Measurements from ENCODE around the gene MEX3D.

DNA sequence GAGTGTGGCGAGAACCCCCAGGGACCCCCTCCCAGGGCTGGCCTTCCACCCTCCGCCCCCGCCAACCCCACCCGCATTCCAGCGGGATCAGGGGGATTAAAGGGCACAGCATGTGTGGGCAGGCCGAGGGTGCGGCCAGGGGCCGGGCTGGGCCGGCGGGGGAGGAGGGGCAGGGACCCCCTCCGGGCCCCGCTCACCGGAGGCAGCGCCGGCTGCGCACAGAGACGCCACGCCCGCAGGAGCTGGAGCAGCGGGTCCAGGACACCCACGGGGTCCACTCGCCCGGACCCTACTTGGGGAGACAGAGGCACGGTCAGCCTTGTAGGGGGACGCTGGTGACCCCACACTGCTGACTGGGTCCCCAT lies 57.7 kb downstream of the MEX3D start:
- TF ChIP-seq, protein P1, sequence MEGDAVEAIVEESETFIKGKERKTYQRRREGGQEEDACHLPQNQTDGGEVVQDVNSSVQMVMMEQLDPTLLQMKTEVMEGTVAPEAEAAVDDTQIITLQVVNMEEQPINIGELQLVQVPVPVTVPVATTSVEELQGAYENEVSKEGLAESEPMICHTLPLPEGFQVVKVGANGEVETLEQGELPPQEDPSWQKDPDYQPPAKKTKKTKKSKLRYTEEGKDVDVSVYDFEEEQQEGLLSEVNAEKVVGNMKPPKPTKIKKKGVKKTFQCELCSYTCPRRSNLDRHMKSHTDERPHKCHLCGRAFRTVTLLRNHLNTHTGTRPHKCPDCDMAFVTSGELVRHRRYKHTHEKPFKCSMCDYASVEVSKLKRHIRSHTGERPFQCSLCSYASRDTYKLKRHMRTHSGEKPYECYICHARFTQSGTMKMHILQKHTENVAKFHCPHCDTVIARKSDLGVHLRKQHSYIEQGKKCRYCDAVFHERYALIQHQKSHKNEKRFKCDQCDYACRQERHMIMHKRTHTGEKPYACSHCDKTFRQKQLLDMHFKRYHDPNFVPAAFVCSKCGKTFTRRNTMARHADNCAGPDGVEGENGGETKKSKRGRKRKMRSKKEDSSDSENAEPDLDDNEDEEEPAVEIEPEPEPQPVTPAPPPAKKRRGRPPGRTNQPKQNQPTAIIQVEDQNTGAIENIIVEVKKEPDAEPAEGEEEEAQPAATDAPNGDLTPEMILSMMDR (IDR thresholded peaks at IDR 0.05) = no peak
- no peak for TF ChIP-seq POLR2A (IDR thresholded peaks at IDR 0.05)
